DMS53 (cell line): ENCODE results near the gene EVC.
A peak's percentile ranks its signal among the peaks of the same experiment; 100 is the strongest.
"Not testable (repeated sequence)": the region's sequence is repeated elsewhere in the genome, so short reads cannot be mapped to it uniquely, and the experiment has no call there.

Experiments used
- DNase-seq: peaks from one replicate; lab custom pipeline; 2025; lab: John Stamatoyannopoulos, UW

The EVC gene

GRCh38 chr4:5785806-5786680 lies 75.0 kb downstream of the EVC start:
- DNase-seq = no peak

DNA sequence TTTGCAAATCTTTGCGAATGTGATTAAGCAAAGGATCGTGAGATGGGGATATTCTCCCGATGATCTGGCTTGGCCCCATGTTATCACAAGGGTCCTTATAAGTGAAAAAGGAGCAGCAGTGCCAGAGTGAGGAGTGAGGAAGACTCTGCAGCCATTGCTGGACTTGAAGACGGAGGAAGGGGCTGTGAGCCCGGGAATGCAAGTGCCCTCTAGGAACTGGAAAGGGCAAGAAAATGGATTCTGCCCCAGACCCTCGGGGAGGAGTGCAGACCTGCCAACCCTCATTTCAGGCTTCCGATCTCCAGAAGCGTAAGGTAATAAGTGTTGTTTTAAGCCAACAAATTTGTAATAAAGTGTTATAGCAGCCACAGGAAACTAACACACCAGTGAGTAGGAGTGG lies 76.3 kb downstream of the EVC start:
- DNase-seq = no peak

GRCh38 chr4:5788144-5788543 lies 77.1 kb downstream of the EVC start:
- DNase-seq = no peak

DNA sequence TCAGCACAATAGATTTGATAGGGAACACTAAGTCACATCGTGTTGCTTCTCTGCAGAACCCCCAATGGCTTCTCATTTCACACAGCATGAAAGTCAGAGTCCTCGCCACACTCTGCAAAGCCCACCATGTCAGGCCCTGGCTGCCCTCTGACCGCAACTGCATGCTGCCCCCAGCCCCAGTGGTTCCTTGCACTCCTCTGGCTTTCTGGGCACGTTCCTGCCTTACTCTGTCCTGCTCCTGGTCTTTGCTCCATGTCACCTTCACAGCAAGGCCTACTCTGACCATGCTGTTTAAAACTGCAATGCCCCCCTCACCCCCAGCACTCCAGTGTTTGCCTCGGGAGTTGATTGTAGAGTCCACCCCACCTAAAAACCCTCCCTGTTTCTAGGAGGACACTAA lies 78.1 kb downstream of the EVC start:
- DNase-seq = no peak

DNA sequence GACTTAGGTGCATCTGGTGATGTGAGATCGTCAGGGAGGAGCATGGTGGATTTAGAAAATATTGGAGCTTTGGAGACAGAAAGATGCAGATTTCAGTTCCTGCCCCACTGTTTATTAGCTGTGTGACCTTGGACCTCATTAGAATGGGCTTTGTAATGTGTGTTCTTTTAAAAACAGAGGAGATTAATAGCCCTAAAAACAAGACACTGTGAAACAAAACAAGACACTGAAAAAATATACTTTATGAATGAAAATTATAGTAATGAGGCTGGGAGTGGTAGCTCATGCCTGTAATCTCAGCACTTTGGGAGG lies 79.5 kb downstream of the EVC start:
- no peak for DNase-seq

DNA sequence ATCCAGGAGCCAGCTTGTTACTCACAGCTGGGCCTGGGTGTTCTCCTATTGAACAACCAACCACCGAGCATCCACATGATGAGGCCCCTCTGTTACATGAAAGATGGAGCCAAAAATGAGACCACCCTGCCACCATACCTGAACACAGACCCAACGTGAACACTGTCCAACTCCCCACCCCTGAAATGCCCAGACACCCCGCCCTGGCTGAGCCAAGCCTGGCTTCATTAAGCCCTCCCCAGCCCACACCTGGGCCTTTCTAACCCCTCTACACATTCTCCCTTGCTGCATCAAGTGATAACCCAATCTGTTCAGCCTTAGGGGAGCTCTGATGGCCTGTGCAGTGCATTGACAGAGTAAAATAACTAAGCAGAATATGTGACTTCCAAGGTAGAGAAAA lies 80.7 kb downstream of the EVC start:
- no peak for DNase-seq

DNA sequence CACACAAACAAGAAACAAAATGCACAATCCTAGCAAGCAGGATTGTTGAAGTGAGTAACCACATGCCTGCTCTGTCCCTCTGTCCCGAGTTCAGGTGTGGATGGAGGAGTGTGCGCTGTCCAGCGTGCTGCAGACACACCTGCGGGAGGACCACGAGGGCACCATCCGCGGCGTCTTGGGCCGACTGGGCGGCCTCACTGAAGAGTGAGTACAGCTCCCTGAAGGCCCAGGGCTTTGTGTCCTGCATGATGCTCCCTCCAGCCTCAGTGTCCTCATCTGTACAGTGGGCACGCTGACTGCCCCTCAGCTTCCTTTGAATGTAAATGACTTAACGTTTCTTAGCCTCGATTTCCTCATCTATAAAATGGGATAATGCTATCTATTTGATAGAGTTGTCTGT lies 82.5 kb downstream of the EVC start:
- DNase-seq = no peak

DNA sequence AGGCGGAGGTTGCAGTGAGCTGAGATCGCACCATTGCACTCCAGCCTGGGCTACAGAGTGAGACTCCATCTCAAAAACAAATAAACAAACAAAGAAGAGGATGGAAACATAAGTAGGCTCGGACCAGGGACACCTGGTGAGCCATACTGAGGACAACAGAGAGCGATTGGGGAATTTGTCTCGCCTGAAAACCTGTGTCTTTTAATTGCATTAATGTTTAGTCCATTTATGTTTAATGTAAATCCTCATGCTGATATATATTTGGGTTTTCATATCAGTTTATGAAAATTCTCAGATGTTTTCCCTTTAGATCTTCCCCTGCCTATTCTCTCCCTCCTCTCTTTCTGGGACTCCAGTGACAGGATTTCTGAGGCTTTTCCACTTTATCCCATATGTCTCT lies 84.6 kb downstream of the EVC start:
- DNase-seq = no peak

DNA sequence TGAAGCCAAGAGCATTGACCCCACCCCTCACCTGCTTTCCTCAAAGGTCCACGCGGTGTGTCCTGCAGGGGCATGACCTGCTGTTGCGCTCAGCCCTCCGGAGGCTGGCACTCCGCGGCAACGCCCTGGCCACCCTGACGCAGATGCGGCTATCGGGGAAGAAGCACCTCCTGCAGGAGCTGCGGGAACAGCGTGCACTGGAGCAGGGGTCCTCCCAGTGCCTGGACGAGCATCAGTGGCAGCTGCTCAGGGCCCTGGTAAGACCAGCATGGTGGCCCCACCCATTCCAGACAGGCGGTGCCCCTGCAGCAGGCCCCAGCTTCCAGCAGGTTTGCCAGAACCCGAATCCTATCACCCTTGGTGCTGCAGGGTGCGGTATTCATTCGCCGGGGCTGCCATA lies 86.0 kb downstream of the EVC start:
- no peak for DNase-seq

DNA sequence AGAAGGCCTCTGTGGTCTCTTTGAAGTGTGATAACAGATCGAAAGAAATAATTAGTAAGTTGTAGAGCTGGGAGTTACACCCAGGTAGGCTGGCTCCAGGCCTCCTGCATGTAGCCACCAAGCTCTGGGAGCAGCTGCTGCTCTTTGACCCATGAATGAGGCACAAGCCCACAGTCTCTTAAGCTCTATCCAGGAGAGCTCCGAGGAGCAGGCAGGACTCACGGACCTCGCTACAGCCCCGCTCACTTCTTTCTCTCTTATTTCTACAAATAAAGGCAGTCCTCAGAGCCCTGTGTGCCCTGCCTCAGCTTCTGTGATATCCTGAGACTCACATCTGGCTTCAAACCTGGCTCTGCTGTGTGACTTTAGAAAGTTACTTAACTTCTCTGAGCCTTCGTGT lies 86.9 kb downstream of the EVC start:
- no peak for DNase-seq

GRCh38 chr4:5798462-5798861 lies 87.5 kb downstream of the EVC start:
- no peak for DNase-seq

GRCh38 chr4:5798946-5799345 lies 87.9 kb downstream of the EVC start:
- no peak for DNase-seq

DNA sequence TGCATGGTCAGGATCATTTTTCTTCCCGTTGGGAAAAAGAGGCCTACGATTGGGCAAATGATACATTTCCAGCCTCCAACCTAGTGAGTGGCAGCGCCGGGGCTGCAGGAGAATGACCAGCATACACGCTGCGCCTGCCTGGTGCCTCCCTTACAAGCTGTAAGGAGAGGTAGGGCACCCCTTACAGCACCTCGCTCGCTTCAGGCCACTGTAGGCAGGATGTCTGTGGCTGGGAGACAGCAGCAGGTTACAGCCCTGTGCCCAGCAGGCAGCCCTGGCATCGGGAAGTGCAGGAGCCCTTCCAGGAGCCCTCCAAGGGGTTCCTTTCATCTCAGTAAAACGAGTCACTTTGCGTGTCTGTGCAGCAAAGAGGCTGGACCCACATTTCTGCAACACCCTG lies 88.4 kb downstream of the EVC start:
- DNase-seq = no peak

- no peak for DNase-seq
These were observed 89.5 kb downstream of the EVC start for GRCh38 chr4:5800496-5800895.

DNA sequence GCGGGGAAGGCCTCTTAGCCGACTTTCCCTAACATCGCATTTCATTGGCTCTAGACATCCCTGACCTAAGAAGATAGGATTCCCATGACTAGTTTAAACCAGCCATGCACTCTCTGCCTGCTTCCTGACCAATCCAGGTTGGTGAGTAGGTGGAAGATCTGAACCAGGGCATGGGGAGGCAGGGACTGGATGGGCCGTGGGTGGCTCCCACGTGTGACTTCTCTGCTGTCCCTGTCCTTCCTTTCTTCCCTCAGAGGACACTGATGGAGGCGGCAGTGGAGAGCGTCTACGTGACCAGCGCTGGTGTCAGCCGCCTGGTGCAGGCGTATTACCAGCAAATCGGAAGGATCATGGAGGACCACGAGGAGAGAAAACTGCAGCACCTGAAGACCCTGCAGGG lies 90.7 kb downstream of the EVC start:
- no peak for DNase-seq

GRCh38 chr4:5802565-5802964 lies 91.6 kb downstream of the EVC start:
- no peak for DNase-seq

- no peak for DNase-seq
These were observed 93.7 kb downstream of the EVC start for GRCh38 chr4:5804656-5805055.

- no peak for DNase-seq
These were observed 94.3 kb downstream of the EVC start for GRCh38 chr4:5805270-5805669.

DNA sequence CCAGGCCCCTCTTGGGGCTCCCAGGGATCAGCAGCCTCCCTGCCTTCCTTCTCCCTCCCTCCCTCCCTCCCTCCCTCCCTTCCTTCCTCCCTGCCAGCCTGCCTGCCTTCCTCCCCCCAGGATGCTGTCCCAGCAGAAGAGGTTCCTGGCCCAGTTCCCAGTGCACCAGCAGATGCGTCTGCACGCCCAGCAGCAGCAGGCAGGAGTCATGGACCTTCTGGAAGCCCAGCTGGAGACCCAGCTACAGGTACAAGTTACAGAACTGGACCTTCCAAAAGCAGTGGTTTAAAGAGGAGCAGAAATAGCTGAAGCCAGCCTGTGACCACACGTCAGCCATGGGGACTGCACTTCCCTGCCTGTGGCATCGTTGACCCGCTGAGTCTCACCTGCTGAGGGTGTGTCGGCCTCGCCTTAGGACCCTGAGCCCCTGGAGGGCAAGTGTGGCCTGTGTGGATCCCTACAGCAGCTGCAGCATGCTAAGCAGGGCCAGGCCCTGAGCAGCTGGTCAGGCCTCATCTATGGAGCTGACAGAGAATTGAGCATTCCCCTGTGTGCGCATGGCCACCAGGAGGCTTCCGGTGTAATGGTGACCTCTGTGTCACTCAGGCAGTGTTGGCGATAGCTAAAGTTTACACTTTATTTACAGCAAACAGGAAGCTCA lies 97.2 kb downstream of the EVC start:
- DNase-seq = peak; percentile 92

GRCh38 chr4:5809216-5809776 lies 98.3 kb downstream of the EVC start:
- DNase-seq = peak; percentile 44

DNA sequence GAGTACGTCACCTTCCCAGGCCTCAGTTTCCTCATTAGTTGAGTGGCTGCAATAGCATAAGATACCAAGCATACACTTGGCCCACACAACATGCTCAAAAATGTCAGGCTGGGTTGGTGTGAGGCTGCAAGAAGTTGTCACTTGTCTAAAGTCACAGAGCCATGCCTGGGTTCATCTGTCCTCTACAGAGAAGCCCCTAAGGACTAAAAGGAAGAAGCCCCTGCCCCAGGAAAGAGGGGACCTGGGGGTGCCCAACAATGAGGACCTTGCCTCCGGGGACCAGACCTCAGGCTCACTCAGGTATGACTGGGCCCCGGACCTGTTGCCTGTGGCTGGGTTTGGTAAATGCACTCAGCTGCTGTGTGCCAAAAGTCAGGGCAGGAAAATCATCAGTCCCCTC lies 99.2 kb downstream of the EVC start:
- no peak for DNase-seq

DNA sequence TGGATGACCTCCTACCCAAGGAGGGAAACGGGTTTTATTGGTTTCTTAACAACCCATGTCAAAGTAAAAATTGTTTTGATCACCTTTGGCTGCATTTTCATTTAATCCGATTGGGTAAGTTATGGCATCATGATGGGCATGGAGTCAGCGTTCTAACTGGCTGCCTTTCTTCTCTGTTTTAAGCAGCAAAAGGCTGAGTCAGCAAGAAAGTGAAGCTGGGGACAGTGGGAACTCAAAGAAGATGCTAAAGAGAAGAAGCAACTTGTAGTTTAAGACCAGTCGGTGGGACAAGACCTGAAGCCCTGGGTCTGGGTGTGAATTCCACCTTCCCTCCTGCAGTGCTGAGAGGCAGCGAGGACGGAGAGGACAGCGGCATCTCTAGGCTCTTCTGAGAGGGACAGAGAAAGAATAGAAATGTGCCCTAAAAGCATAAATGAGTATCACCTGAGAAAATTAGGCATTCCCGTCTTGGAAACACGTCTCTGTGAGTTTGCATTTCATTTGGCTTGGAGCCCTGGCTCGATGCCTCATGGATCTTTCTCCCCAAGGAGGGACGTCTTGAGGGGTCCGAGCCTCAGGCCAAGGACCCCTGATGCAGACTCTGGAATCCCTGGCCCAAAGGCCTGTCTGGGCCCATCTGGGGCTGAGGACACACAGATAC lies 99.9 kb downstream of the EVC start:
- DNase-seq = no peak

DNA sequence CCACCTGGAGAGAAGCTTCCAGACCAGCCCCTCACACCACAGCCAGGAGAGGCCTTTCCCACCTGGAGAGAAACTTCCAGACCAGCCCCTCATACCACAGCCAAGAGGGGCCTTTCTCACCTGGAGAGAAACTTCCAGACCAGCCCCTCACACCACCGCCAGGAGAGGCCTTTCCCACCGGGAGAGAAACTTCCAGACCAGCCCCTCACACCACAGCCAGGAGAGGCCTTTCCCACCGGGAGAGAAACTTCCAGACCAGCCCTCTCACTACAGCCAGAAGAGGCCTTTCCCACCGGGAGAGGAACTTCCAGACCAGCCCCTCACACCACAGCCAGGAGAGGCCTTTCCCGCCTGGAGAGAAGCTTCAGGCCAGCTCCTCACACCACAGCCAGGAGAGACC lies 101.1 kb downstream of the EVC start:
- DNase-seq = not testable (repeated sequence)
